GM19468 (cell line): Measurements from ENCODE around the gene FAM20B.
"Not testable (repeated sequence)": the region's sequence is repeated elsewhere in the genome, so short reads cannot be mapped to it uniquely, and the experiment has no call there.

Experiments used
- ATAC-seq: cut with Tn5 transposase; IDR thresholded peaks from one replicate; pipeline ENCODE4 v1.9.1; 2021; ENCODE audit warnings: mild to moderate bottlenecking, moderate library complexity, moderate number of reproducible peaks; ENCODE audit not compliant: unreplicated experiment; ENCODE audit errors: extremely low read depth

The FAM20B gene

DNA sequence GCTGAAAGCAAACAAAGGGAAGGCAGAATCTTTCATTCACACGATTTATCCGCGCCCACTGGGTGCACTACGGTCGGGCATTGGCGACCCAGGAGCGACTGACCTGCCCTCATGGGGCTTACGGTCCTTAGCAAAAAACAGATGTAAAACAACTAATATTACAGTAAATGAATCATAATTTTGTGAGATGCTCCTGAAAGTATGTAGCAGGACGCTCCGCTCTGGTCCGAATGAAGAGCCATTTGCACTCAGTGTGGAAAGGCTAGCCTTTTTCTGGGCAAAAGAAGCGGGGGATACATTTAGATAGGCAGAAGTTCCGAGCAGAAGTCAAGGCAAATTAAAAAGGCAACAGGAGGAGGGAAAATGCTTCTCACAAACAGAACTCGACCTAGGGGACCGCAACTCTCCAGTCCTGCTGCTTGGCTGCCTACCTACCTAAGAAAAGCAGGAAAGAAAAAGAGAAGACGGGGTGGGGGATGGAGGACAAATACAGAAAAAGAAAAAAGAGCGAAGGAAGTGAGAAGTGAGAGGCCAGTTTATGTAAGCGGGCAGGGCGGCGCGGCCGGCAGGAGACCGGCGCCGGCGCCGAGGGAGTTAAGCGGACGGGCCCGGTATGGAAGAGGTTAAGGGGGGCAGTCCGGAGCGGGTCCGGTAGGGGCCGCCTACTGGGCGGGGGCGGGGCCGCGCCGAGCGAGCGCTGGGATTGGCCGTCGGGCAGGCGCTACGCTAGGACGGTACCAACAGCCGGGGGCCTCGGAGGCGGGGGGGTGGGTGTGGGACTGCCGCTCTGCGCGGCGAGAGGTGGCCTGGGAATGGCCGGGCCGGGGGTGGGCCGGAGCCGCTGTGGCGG is at the start of gene FAM20B:
FAM20B (plus strand) TSS at position 770 of the 850 bp plus-strand sequence. CDS start 17,954 bp downstream, outside the sequence.
- peak; percentile 74 for ATAC-seq

DNA sequence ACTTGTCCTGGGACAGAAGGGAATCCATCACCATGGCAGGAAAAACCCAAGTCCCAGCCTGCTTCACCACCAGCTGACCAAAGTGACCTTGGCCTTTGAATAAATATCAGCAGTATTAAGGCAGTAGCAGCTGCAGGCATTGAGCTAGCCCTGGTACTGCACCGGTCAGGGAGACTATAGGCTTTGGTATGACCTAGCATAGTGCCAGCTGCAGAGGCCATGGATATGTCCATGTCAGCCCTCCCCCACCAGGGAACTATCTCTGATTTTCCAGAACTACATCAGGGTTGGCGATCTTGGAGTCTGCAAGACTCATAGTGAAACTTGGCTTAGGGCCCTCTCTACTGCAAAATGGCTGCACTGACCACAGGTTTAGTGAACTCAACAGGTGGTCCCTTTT is 49.2 kb upstream of the FAM20B start:
- no peak for ATAC-seq

DNA sequence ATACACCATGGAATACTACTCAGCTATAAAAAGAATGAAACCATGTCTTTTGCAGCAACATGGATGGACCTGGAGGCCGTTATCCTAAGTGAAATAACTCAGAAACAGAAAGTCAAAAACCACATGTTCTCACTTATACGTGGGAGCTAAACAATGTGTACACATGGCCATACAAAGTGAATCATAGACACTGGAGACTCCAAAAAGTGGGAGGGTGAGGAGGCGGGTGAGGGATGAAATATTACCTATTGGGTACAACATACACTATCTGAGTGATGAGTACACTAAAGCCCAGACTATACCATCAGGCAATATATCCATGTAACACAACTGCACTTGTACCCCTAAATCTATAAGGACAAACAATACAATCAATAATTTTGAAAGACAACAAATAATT is 39.5 kb upstream of the FAM20B start:
- ATAC-seq, result no peak

GRCh38 chr1:178988198-178988597 is 37.5 kb upstream of the FAM20B start:
- not testable (repeated sequence) for ATAC-seq

GRCh38 chr1:178993559-178993958 is 32.1 kb upstream of the FAM20B start:
- ATAC-seq, result no peak

DNA sequence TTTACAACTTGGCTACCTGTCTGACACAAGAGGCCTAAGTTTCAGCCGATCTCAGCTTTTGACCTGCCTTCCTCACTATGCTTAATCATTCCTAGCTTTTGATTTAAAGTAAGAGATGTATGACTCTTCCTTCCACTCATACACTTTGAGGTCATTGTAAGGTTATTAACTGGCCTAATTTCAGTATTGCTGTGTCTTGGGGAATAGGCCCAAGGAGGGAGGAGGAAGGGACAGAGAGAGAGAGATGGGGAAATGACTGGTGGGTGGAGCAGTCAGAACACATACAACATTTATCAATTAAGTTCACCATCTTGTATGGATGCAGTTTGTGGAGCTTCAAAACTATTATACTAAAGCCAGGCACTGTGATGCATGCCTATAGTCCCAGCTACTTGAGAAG is 28.3 kb upstream of the FAM20B start:
- ATAC-seq, result no peak

GRCh38 chr1:178998295-178998694 is 27.4 kb upstream of the FAM20B start:
- no peak for ATAC-seq

GRCh38 chr1:178999061-178999460 is 26.6 kb upstream of the FAM20B start:
- ATAC-seq, result no peak

DNA sequence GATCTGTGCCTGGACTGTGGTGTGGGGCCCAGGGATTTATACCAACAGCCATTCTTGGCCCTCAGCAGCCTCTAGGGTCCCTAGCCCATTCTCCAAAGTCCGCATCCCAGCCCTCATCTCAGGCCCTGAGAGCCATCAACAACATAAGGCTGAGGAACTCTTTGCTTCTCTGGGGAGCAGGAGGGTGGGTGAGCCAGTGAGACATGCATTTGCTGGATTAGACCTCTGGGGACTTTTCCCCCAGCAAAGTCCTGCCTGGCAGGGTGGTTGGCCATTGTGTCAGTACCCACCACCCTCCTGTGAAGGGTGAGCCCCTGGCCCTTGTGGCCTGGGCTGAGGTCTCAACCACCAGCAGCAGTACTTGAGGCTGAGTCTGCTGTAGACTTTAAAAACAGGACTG is 24.2 kb upstream of the FAM20B start:
- ATAC-seq, result no peak

DNA sequence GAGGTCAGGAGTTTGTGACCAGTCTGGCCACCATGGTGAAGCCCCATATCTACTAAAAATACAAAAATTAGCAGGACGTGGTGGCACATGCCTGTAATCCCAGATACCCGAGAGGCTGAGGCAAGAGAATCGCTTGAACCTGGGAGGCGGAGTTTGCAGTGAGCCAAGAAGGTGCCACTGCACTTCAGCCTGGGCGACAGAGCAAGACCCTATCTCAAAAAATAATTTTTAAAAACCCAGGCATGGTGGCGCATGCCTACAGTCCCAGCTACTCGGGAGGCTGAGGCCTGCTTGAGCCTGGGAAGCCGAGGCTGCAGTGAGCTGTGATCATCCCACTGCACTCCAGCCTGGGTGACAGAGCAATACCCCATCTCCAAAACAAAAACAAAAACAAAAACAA is 23.6 kb upstream of the FAM20B start:
- ATAC-seq, result not testable (repeated sequence)

DNA sequence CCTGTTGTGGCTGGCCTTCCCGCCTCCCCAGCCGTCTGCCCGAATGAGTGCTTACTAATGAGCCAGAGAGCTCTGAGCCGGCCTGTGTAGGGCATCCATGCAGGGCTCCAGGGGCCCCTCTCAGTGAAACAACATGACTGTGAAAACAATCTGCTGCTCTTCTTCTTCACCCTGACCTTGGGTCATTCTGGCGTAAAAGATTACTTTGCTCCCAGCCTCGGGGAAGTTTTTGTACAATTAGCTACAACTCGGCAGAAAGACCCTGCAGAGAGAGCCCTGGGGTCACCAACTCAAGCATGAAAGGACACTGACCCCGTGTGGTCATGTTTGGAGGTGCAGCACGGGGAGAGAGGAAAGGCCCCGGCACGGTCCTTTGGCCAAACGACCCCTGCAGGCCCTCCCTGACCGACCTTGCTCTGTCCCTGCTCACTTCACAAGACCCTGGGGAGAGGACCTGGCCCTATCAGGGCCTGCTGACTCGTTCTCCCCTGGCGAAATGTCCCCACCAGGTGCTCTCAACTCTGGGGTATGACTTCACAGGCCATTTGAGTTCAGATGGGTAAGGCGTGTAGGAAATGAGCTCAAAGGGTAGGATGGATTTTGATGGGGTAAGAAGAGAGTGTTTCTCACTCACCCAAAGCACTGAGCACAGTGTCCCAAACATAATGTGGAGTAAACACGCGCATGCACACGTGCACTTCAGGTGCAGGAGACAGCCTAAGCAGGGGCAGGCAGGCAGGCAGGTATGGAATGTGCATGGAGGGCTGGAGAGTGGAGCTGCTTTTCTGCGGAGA is 22.9 kb upstream of the FAM20B start:
- no peak for ATAC-seq

DNA sequence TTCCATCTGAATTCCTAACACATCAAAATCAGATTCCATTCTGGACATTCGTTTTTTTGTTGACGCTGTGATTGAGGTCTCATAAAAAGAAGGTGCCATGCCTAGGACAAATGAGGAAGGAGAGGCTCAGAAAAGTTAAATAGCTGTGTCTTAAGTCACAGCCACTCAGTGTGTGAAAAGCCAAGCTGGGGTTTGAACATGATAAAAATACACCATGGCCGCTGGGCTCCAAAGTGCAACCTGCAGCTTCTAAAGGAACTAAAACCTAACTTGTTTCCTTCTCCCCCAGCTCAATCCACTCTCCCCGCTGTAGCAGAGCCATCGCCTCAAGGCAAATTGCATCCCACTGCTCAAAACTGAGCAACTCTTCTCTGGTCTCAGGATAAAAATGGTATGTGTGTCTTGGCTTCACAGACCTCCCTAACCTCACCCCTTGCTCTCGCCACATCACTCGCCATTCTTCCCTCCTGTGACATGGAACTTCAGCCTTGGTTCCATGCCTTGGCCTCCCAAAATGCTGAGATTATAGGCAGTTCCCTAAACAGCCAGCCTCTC is 22.1 kb upstream of the FAM20B start:
- no peak for ATAC-seq

DNA sequence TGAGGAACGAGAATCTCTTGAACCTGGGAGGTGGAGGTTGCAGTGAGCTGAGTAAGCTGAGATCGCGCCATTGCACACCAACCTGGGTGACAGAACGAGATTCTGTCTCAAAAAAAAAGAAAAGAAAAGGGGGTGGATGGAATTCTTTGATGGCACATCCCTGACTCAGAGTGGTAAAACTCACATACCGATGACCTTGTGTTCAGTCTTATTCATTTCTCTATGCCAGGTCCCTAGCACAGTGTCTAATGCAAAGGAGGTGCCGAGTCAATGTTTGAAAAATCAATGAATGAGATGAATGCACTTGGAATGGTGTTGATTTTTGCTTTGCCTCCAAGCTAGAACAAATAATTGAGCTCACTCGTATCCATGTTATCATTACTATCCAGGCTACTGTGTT is 18.5 kb upstream of the FAM20B start:
- no peak for ATAC-seq

DNA sequence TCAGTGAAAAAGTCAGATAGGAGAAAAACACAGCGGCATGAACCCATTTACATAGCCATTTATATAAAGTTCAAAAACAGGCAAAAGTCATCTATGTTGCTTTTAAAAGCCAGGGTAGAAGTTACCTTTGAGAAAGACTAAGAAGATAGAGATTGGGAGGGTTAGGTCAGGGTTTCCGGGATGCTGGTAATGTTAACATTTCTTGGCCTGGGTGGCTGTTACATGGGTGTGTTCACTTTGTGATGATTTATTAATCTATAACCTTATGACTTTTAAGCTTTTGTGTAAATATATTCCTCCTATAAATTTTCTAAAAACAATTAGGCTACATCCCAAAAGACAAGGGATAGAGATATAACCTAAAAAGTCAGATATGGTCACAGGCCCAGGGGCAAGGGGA is 15.0 kb upstream of the FAM20B start:
- no peak for ATAC-seq

DNA sequence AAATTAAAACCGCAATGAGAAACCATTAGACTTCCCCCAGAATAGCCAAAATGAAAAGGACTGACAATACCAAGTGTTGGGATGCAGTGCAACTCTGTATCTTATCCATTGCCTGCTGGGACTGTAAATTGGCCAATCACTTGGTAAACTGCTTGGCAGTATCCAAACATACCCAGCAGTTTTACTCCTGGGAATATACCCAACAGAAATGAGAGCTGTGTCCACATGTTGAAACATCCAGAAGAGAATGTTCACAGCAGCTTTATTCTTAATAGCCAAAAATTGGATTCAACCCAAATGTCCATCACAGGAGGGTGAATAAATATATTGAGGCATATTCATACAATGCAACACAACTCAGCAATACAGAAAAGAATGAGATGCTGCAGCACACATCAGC is 13.7 kb upstream of the FAM20B start:
- no peak for ATAC-seq

DNA sequence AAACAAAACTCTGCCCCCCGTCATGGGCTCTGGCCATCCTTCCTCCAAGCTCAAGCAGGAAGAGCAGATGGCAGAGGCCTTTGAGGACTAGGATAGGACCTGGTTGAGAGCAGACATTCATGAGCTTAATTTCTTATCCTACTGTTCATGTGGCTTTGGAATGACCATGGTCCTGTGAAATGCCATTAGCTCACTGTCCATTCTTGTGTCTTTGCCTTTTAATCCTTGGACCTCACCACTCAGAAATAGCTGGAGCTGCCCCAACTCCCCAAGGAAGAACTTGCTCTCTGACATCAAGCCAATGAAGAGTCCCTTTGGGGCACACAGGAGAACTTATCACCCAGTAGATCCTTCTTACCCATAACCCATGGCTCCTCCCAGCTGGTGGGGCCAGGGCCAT is 11.6 kb upstream of the FAM20B start:
- no peak for ATAC-seq

GRCh38 chr1:179015396-179015795 is 10.3 kb upstream of the FAM20B start:
- no peak for ATAC-seq

- ATAC-seq, result no peak
Observed at GRCh38 chr1:179016706-179017382, 8.8 kb upstream of the FAM20B start.

- no peak for ATAC-seq
Observed at GRCh38 chr1:179017383-179018326, 8.0 kb upstream of the FAM20B start.
